ENCODE measurements around the gene GAREM2.
"Not testable (repeated sequence)": the region's sequence is repeated elsewhere in the genome, so short reads cannot be mapped to it uniquely, and the experiment has no call there.

GAREM2 gene

GRCh38 chr2:26172871-26173775, at the start of gene GAREM2:
TSS of gene GAREM2 (plus strand) at chr2:26173088. CDS start at chr2:26173221, 133 bp downstream.
- no peak for DNase-seq

GRCh38 chr2:26123426-26123825, 49.5 kb upstream of the GAREM2 start:
- DNase-seq, result no peak

GRCh38 chr2:26126074-26126473, 46.8 kb upstream of the GAREM2 start:
- no peak for DNase-seq

GRCh38 chr2:26128176-26128575, 44.7 kb upstream of the GAREM2 start:
- no peak for DNase-seq

- DNase-seq, result no peak
These were observed 42.1 kb upstream of the GAREM2 start for GRCh38 chr2:26130763-26131162.

GRCh38 chr2:26136451-26136850, 36.4 kb upstream of the GAREM2 start:
- DNase-seq, result no peak

GRCh38 chr2:26139269-26140183, 33.4 kb upstream of the GAREM2 start:
- DNase-seq, result no peak

GRCh38 chr2:26141145-26141769, 31.6 kb upstream of the GAREM2 start:
- DNase-seq, result no peak

- DNase-seq, result no peak
These were observed 28.9 kb upstream of the GAREM2 start for GRCh38 chr2:26144031-26144430.

- no peak for DNase-seq
These were observed 27.8 kb upstream of the GAREM2 start for GRCh38 chr2:26144953-26145680.

GRCh38 chr2:26148501-26148900, 24.4 kb upstream of the GAREM2 start:
- no peak for DNase-seq

GRCh38 chr2:26150243-26150642, 22.6 kb upstream of the GAREM2 start:
- no peak for DNase-seq

- no peak for DNase-seq
These were observed 15.3 kb upstream of the GAREM2 start for GRCh38 chr2:26157580-26157979.

GRCh38 chr2:26161926-26162325, 11.0 kb upstream of the GAREM2 start:
- no peak for DNase-seq

- no peak for DNase-seq
These were observed 9.9 kb upstream of the GAREM2 start for GRCh38 chr2:26162963-26163362.

GRCh38 chr2:26164231-26164630, 8.7 kb upstream of the GAREM2 start:
- no peak for DNase-seq

- DNase-seq, result no peak
These were observed 8.2 kb upstream of the GAREM2 start for GRCh38 chr2:26164641-26165211.

GRCh38 chr2:26165403-26165802, 7.5 kb upstream of the GAREM2 start:
- no peak for DNase-seq

- DNase-seq, result not testable (repeated sequence)
These were observed 6.3 kb upstream of the GAREM2 start for GRCh38 chr2:26166541-26166940.

- DNase-seq, result no peak
These were observed 4.1 kb upstream of the GAREM2 start for GRCh38 chr2:26168785-26169184.

- no peak for DNase-seq
These were observed 3.7 kb upstream of the GAREM2 start for GRCh38 chr2:26169226-26169625.

All from NCI-H2081 treated with DMSO at 0.1 percent for 48 hours (cell line).